ENCODE measurements around the gene RASEF.

- TF ChIP-seq CTCF (IDR thresholded peaks at IDR 0.05) = no peak
- no peak for TF ChIP-seq POLR2A (IDR thresholded peaks at IDR 0.05)
- no peak for TF ChIP-seq POLR2AphosphoS5 (IDR thresholded peaks at IDR 0.05)
These were observed 28.4 kb downstream of the RASEF start for GRCh38 chr9:83034587-83034986.

Measured in prostate gland (tissue), 2 donors.